Activated T-helper 9 cell treated with anti-CD3 and anti-CD28 coated beads, Interleukin-2, amount 50 U/mL, for 16 hours (primary cell): ENCODE results near the gene SLC1A1.
"Not testable (repeated sequence)": the region's sequence is repeated elsewhere in the genome, so short reads cannot be mapped to it uniquely, and the experiment has no call there.

ENCODE experiments used
- DNase-seq: peaks from one replicate; pipeline ENCODE4 v3.0.0-alpha.2; 2020; ENCODE audit warnings: low read depth

The SLC1A1 gene

GRCh38 chr9:4506490-4506889 lies 16.2 kb downstream of the SLC1A1 start:
- no peak for DNase-seq

DNA sequence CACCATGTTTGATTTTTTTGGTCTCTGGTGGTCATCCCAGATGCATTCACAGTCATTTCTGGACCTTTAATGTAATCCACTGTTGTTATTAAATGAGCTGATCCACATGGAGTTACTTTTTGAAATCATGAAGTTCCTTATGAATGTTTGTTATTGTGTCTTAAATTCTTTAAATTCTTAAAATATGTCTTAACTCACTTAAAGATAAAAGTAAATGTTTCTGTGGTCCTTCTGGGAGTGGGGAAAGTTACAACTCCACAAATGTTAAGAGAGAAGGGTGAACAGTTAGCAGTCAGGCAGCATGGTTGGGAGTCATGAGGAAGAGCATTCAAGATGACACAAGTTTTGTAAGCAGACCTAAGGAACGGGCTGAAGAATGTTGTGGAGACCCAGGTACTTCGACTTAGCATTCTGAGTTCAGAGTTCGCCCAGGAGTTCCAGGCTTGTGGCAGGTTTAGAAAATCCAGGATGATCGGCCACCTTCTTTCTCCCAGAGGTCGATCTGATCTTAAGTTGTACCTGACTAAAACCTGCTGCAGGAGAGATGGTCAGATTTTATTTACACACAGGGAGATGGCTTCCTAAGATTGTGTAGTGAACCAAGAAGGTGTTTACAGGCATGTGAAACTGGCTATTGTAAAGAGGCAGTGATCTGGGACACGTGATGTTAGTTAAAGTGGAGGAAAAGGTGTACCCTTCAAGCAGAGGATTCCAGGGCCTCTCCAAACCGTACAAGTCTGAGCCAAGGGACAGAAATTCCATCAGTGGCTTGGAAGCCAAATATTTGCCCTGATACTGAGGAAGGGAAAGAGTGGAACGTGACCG lies 17.2 kb downstream of the SLC1A1 start:
- no peak for DNase-seq

GRCh38 chr9:4508246-4508906 lies 18.1 kb downstream of the SLC1A1 start:
- no peak for DNase-seq

- no peak for DNase-seq
Observed at GRCh38 chr9:4508907-4509589, 18.8 kb downstream of the SLC1A1 start.

DNA sequence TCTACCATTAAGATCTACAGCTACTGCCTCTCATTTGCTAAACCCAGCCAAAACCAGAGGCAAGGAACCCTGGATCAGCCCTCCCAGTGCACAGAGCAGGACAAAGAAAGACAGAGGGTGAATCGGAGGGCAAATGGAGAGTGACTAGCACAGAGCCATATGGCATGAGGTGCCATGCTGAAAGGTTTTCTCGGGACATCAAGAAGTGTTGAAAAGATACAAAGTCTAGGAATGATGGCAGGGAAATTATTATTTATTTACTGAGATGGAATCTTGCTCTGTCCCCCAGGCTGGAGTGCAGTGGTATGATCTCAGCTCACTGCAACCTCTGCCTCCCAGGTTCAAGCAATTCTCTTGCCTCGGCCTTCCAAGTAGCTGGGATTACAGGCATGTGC lies 19.3 kb downstream of the SLC1A1 start:
- no peak for DNase-seq

- no peak for DNase-seq
Observed at GRCh38 chr9:4510546-4511322, 20.5 kb downstream of the SLC1A1 start.

- DNase-seq: no peak
Observed at GRCh38 chr9:4514252-4515128, 24.2 kb downstream of the SLC1A1 start.

DNA sequence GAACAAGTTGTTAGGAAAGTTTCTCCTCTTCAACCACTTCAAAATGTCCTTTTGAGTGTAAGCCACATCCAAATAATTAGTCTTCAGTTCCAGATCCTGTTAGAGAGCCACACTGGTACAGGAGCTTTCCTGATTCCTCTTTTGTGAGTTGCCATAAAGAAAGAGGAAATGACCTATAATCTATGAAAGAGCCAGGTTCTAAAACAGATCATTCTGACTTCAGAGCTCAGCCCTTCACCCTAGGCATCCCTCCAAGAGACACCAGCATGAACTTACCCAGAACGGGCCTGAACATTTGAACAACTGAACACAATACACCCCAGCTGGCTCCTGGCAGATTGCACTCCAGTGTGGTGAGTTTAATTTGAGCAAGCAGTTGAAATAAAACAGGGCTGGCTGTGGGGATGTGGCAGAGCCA lies 25.7 kb downstream of the SLC1A1 start:
- no peak for DNase-seq

- no peak for DNase-seq
Observed at GRCh38 chr9:4517274-4517673, 27.0 kb downstream of the SLC1A1 start.

- no peak for DNase-seq
Observed at GRCh38 chr9:4519604-4520003, 29.3 kb downstream of the SLC1A1 start.

DNA sequence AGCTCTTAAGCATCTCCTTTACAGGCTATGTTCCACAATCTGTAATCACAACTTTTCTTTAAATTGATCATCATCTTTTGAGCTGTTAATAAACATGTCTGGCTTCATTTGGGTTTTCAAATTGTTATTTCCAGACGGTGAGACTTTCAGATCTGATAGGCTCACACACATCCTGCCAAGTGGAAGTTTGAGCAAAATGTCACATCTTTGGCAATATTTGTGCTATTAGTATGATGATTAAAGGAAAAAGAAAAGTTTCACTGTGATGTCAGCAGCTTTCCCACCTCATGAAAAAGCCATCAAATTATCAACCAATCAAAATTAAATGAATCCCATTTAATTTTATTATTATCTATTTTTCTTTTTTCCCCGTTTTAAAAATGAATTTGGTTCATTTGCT lies 29.8 kb downstream of the SLC1A1 start:
- no peak for DNase-seq

DNA sequence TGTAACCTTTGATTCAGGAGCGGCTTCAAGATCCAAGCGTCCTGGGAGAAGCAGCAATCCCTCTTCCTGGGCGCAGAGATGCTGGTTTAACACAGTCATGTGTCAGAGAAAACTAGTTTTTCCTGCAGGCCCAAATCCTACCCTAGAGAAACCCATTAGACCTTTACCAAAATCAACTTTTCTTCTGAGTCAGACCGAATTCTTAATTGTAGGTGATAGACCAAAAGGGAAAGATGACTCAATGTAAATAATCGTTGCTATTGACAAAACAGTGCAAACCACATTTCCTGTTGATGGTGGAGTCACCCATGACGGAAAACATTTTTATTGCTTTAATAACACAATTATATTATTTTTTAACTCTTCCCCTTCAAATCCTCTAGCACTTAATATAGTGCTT lies 40.1 kb downstream of the SLC1A1 start:
- DNase-seq: no peak

DNA sequence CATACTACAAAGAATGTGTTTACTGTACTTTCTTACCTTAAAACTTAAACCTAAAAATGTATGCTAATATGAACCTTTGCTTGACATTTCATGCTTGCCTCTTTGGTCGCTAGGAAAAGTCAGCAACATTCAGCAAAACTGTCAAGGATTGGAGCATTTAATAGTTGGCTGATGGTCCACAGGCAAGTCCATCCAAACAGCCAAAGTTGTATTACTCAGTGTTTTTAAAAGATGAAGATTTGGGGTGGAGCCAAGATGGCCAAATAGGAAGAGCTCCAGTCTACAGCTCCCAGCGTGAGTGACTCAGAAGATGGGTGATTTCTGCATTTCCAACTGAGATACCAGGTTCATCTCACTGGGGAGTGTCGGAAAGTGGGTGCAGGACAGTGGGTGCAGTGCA lies 40.6 kb downstream of the SLC1A1 start:
- DNase-seq: not testable (repeated sequence)

DNA sequence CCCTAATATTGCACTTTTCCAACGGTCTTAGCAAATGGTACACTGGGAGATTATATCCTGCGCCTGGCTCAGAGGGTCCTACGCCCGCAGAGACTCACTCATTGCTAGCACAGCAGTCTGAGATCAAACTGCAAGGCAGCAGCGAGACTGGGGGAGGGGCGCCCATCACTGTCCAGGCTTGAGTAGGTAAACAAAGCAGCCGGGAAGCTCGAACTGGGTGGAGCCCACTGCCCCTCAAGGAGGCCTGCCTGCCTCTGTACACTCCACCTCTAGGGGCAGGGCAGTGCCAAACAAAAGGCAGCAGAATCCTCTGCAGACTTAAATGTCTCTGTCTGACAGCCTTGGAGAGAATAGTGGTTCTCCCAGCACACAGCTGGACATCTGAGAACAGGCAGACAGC lies 41.1 kb downstream of the SLC1A1 start:
- not testable (repeated sequence) for DNase-seq

- not testable (repeated sequence) for DNase-seq
Observed at GRCh38 chr9:4533881-4534280, 43.6 kb downstream of the SLC1A1 start.

- DNase-seq: not testable (repeated sequence)
Observed at GRCh38 chr9:4536196-4536595, 45.9 kb downstream of the SLC1A1 start.

DNA sequence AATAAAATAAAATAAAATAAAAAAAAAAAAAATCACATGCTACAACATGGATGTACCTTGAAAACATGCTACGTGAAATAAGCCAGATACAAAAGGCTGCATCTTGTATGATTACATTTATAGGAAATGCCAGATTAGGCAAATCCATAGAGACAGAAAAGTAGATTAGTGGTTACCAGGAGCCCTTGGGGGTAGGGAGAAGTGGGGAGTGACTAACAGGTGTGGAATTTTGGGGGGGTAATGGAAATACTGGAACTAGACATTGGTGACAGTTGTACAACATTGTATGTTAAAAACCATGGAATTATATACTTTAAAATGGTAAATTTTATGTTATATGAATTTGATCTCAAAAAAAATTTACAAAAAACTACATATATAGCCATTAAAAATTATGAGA lies 47.3 kb downstream of the SLC1A1 start:
- no peak for DNase-seq

- no peak for DNase-seq
Observed at GRCh38 chr9:4538107-4538506, 47.8 kb downstream of the SLC1A1 start.

DNA sequence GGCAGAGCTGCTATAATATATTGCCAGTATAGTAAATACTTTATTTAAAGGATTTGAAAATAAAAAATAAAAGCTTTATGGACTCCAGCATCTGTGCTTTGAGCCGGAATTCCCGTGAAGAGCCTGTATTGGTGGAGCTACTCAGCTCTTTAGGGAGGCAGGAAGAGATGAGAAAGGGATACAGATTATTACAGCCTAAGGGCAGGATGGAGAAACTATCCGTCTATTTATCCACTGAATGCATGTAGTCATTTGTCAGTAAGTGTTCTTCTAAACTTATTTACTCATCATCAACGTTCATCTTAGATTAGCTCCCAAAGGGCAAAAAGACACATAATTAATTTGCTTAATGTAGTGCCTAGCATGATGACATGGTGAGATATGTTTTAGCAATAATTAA lies 48.4 kb downstream of the SLC1A1 start:
- no peak for DNase-seq

DNA sequence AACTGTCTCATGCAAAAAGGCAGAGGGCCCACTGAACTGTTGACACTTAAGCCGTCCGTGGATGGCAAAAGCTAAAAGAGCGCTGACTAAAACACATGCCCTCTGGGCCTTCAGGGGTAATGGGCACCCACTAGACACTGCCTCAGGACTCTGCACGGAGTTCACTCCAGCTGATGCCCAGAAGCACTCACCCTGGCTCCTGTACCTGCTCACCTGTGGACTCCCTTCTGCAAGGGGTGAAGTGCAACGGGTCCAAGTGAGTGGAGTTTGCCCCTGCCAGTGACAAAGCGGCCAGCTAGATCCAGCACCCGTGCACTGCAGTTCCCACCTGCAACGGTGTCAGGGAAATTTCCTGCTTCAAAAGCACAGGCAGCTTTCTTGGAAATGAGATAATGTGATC lies 50.2 kb downstream of the SLC1A1 start:
- DNase-seq: no peak

GRCh38 chr9:4541281-4541680 lies 51.0 kb downstream of the SLC1A1 start:
- no peak for DNase-seq
